GM19240 (cell line): ENCODE measurements around the gene PADI1.

Experiments
- DNase-seq: peaks from one replicate; pipeline ENCODE4 v3.0.0; 2011; ENCODE audit warnings: low spot score; ENCODE audit not compliant: insufficient read length

PADI1 gene

DNA sequence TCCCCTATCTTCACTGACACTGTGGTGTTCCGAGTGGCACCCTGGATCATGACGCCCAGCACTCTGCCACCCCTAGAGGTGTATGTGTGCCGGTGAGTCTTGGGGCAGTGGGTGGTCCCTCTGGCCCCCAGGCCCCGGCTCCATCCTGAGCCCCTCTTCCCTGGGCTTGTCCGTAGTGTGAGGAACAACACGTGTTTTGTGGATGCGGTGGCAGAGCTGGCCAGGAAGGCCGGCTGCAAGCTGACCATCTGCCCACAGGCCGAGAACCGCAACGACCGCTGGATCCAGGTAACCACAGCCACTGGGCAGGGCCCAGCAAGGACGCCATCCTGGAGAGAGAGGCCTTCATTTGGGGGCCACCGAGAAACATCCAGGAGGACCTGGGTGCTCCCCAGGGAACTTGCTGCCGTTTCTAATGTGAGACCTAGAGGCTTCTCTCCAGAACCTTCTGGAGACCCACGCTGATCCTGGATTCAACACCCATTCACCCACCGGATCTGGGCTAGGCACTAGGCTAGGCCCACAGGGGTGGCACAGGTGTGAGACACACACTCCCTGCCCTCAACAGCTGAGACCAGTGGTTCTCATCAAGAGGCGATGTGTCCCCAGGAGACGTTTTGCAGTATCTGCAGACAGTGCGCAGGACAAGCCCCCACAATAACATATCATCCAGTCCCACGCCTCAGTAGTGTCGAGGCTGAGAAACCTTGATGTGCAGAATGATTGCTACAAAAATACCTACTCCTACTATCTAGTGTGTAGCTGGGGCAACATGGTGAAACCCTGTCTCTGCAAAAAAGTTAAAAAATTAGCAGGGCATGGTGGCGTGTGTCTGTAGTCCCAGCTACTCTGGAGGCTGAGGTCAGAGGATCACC is 66.2 kb downstream of the PADI1 start:
- DNase-seq = no peak

DNA sequence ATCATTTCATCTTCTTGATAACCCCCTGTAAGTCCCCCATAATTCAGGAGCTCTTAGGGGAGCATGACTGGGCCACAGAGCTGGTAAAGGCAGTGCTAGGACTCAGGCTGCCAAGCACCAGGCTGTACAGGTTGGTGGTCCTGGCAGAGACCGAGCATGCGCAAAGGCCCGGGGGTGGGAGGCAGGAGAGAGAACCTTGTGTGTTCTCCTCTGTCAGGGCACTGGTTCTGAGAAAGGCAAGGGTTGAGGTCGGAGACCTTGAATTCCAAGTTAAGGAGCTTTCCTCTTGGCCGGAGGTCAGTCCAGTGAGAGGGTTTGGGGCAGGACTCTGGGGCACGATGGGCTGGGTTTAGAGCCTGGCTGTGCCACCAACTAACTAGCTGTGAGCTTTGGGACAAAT is 67.1 kb downstream of the PADI1 start:
- DNase-seq = no peak

DNA sequence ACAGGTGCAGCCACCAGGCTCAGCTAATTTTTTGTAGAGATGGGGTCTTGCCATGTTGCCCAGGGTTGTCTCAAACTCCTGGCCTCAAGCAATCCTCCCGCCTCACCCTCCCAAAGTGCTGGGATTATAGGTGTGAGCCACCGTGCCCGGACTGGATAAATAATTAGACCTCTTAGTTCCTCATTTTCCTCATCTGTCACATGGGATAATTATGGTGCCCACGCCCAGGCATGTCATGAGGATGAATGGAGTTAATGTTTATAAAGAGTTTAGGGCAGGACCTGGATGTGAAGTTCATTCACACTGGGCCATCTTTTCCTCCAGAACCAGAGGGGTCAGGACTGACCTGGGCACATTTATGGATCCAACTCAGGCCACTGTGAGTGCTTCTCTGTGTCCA is 67.7 kb downstream of the PADI1 start:
- no peak for DNase-seq

DNA sequence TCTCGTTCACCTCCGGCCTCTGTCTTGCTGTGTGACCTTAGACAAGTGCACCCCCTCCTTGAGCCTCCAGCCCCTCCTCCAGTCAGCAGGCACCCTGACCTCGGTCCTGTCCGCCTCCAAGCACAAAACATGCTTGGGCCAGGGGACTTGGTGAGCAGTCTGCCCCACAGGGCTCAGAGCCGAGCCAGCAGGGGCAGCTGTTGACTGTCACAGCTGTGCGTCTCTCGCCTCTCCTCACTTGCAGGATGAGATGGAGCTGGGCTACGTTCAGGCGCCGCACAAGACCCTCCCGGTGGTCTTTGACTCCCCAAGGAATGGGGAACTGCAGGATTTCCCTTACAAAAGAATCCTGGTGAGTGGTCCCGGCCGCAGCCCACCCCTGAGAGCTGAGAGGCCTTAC is 68.2 kb downstream of the PADI1 start:
- DNase-seq = no peak

DNA sequence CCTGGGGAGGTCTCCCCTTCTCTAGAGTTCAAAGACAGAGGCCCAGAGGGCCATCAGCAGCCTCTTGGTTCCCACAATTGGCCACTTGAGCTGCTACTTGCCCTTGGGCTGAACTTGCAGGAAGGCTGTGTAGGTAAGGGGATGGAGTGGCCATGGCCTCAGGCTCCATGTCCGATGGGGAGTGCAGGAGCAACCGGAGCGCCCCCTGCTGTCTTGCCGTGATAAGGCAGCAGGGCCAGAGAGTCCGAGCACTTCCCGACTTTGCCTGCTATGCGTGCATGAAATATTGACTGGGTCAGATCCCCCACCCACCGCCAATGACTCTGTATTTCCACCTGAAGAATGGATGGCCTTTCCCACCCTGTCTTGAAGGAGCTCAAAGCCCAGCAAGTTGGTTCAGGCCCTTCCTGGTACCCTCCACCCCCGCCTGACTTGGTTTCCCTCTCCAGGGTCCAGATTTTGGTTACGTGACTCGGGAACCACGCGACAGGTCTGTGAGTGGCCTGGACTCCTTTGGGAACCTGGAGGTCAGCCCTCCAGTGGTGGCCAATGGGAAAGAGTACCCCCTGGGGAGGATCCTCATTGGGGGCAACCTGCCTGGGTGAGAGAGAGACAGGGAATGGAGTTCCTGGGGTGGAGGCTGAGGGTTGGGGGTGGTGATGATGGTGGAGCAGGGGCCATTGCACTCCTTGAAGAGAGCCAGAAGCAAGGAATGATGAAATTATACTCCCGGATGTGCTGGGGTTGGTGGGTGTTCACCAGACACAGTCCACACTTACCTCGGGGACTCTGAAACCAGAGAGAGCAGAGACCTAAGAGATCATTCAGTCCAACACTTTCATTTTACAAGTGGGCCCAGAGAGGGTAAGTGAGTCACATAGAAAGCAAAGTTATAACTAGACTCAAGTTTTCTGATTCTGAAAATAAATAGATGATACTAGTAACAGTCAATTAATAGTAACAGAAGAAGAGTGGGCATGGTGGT is 69.5 kb downstream of the PADI1 start:
- peak; percentile 63 for DNase-seq

DNA sequence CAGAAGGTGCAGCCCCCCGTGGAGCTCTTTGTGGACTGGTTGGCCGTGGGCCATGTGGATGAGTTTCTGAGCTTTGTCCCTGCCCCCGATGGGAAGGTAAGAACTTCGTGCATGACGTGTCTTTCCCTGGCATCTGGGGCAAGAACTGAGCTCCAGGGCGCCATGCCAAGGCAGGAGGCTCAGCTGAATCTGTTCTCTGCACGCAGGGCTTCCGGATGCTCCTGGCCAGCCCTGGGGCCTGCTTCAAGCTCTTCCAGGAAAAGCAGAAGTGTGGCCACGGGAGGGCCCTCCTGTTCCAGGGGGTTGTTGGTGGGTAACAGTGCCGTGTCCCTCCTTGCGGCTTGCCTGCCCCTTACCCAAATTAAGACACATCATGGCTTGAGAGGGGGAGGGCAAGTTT is 71.6 kb downstream of the PADI1 start:
- DNase-seq = no peak

DNA sequence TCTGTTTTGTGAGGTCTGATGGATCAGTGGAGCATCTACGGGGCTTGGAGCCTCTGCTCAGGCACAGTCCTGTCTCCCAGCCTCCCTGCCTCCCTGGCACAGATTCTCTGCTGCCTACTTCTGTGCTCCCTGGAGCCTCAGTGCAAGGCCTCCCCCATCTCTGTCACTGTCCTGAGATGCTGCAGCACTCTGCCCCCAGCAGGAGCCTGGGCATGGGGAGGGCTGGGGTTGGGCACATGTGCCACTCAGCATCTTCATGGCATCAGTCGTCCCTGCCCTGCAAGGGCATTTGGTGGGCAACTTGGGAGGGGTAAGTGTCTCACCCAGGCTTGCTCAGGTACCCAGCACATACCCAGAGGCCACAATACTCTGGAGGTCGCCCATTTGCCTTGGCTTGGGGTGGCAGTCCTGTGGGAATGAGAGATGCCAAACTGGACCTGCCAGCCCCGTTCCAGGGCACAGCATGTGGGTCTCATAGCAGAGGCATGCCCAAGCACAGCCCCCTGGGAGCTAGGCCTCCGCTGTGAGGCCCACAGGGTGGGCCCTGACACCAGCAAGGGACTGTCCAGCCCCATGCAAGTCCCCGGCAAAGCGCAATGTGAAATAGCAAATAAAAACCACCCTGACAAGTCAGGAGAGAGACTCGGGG is 72.7 kb downstream of the PADI1 start:
- DNase-seq = no peak

DNA sequence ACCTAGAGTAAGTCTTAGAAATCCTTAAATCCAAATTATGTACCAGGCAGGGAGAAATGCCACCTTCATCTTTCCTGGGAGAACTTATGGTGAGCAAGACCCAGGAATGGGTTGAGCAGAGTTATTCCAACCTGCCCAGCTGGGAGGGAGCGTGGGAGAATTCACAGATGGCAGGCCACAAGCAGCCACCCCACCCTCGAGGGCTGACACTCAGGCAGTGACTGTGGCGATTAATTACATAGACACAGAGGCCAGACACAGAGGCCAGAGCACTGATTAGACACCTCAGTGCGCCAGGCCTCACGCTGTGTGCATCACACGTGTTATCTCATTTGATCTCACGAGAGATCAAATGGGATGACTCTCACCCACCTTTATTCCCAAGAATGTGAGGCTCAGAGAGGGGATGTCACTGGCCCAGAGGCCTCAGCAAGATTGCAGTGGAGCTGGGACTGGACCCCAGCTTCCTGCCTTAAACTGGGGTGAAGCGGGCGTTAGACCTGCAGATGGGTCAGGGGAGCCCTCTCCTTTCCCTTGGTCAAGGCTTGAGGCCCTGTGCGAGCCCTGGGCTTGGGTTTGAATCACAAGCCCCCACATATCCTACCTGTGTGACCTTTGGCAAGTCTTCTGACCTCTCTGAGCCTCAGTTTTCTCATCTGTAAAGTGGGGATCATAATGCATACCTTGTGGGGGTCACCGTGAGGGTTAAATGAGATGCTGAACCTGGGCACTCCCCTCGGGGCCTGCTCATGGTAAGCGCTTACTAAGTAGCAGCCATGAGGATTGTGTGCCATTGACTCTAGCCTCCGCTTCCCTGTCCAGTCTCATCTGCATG is 74.3 kb downstream of the PADI1 start:
- DNase-seq = no peak

DNA sequence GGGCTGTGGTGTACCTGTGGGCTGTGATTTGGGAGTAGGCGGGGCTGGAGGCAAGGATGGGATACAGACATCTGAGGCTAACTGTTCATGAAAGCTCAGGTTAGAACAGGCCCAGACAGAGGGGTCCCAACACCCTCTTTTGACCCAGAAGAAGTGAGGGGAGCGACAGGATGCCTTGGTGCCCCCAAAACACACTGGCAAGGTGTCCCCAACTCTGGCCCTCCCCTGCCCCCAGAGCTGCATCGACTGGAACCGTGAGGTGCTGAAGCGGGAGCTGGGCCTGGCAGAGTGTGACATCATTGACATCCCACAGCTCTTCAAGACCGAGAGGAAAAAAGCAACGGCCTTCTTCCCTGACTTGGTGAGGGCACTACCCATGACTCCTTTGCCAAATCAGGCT is 75.5 kb downstream of the PADI1 start:
- DNase-seq = no peak

DNA sequence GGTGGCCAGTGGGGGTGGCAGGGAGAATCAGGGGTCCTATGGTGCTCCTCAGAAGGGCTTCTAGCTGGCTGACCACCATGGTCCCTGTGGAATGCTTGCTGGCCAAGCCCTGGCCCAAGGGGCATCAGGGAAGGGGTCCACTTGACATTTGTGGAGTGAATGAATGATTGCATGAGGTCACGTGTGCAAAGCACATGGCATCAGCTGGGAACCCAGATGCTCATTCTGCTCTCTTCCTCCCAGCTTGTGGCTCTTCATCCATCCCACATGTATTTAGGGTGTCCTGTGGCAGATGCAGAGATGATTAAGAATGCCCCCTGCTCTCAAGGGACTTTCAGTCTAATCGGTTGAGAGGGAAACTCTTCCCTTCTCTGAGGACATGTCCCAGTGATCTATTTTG is 76.0 kb downstream of the PADI1 start:
- DNase-seq = no peak

DNA sequence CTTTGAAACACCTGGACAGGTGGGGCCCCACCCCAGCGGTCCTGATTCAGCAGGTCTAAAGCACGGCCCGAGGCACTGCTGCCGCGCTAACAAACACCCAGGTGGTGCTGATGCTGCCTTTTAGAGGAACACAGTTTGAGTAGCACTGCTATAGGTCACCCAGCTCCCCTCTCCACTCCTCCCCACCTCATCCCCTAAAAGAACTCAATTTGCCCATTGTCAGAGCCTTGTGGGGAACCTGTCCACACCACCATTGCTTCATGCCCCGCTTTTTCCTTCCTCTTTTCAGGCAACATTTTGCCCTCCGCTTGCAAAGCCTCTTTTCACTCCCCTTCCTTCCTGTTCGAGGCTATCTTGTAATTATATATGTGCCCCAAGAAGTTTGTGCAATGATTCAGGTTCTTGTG is 76.8 kb downstream of the PADI1 start:
- no peak for DNase-seq

DNA sequence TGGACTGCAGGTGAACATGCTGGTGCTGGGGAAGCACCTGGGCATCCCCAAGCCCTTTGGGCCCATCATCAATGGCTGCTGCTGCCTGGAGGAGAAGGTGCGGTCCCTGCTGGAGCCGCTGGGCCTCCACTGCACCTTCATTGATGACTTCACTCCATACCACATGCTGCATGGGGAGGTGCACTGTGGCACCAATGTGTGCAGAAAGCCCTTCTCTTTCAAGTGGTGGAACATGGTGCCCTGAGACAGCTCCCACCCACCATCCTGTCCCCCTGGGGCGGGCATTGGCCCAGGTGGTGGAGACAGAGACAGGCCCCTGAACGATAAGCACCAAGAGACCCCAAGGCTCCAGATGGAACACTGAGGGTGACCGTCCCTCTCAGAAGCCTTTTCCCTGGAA is 77.9 kb downstream of the PADI1 start:
- no peak for DNase-seq

DNA sequence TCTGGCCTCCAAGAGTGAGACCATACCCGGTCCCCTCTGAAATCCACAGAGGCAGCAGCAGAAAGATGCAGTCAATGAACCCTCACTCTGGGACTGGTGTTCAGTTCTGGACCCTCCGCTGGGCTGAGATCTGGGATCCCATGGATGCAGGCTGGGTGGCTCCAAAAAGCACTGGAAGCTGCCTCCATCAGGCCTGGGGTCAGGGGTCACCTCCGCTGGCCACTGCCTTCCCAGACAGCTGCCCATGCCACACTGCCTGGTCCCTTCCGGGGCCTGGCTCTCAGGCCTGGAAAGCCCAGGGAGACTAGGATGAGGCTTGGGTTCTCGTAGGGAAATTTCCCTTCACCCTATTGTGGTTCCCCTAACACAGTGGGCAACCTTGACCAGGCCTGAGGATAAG is 81.7 kb downstream of the PADI1 start:
- DNase-seq = no peak

DNA sequence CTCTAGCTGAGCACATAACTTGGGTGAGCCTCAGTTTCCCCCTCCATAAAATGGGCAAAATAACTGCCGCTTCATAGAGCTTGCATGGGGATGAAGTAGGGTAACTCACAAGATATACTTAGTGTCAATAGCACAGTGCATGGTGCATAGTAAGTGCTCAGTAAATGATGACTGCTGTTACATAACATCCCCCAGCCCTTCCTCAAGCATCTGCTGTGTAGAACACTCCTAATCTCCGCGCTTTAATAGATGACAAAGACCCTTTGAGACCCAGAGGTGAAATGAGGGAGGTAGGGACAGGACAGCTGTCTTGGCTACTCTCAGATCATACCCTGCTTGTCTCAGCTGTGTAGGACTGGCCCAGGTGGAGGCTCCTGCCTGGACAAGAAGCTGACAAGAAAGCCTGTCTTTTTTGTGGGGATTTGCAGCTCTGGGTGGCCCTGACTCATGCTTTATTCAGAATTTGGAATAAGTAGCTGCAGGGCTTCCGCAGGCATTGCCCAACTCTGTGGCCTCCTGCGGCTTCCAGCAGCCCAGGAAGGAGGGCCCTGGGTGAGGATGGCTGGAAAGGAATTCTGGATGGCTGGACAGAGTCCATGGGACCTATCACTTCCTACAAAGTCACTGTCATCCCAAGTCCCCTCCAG is 82.3 kb downstream of the PADI1 start:
- no peak for DNase-seq

DNA sequence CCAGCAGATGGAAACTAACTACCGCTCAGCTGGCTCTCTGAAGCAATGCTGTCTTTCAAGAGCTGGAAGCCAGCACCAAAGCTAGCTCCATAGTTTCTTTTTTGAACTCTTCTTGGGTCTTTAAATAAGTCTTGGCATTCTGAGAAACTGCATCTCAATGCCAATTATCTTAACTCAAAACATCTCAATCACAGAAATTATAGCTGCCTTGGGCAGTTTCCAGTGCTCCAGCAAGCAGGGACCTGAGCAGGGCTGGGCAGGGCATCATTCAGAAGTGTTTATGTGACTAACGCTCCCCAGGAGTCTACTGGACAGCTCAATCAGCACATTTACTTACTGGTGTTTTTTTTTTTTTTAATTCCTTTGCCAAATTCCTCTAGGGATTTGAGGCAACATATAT is 84.8 kb downstream of the PADI1 start:
- DNase-seq = no peak

DNA sequence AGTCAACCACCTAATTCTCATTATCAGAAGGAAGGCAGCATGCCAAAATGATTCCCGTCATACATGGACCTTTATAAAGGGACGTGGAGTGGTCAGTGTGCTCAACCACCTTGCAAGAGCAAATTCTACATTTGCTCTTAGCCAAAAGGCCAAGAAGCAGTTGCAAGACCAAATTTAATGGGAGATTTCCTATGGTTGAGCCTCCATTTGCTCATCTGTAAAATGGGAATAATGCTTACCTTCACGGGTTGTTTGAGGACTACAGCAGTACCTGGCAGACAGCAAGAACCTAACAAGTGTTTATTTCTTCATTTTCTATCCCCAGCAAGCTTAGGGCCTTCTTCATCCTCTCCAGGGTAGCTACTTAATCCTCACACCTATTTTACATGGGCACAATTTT is 85.6 kb downstream of the PADI1 start:
- DNase-seq = no peak

DNA sequence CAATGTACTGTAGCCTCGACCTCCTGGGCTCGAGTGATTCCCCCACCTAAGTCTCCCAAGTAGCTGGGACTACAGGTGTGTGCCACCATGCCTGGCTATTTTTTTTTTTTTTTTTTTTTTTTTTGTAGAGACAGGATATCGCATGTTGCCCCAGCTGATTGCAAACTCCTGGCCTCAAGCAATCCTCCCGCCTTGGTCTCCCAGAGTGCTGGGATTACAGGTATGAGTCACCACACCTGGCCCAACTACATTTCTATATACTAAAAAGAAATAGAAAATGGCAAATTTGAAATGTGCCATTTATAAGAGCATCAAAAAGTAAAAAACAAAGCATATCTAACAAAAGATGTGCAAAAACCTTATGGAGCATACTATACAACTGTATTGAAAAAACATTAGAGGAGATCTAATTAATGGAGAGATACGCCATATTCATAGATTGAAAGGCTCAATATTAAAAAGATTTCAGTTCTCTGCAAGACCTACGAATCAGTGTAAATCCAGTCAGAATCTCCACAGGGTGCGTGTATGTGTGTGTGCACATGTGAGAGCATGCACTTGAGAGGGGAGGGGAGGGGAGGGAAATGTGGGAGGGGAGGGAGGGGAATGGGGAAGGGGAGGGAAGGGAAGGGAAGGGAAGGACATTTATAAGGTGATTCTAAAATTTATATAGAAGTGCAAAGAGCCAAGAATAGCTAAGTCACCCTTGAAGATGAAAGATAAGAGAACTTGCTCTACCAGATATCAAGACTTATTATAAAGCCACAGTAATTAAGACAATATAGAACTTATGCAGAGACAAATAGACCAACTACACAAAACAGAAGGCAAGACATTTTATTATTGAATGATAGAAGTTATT is 87.6 kb downstream of the PADI1 start:
- DNase-seq = no peak

DNA sequence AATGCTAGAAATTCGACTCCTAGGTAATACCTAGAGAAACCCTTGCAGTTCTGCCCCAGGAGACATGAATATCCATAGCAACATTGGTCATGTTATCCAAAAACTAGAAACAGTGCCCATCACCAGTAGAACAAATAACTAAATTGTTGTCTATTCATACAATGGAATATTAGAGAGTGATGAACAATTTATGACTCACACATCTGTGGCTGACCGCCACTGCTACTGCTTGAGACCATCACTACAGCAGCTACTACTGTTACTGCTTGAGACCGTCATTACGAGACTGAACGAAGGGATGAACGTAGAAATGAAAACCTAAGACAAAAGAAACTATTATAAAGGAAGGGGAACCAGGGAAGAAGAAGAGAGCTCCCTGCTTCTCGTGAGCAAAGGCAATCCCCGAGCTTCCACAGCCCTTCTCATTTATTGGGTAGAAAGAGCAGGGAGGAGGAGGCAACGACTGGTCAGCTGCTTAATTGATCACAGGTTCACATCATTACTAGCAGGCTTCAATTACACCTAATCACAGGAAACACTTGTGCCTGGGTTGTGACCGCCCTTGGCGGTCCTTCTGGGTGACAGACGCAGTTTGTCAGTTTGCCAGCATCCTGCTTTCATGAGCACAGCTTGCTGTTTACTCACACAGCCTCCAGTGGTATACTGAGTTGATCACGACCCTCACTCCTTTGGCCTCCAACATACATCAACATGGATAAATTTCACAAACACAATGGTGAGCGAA is 88.9 kb downstream of the PADI1 start:
- DNase-seq = no peak

DNA sequence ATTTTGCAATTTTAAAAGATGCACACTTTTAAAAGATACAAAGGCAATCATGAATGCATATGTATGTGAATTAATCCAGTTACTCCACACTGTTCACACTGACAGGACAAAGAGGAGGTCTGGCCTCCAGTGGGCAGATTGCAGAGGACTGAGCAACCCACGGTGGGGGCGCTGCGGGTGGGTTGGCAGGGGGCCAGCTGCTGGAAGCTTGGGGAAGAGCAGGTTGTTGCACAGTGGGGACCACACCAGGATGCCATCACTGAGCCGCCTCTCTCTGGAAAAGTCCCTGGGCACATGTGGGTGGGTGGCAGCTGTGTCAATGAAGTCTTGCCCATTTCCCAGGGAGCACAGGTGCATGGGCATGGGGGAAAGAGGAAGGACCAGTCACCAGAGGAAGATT is 90.4 kb downstream of the PADI1 start:
- no peak for DNase-seq
